Stimulated activated CD8-positive, alpha-beta memory T cell treated with anti-CD3 and anti-CD28 coated beads, Interleukin-7, amount 100 ng/mL, for 4 hours (primary cell): ENCODE measurements around the gene CYP4F3.
"Not testable (repeated sequence)": the region's sequence is repeated elsewhere in the genome, so short reads cannot be mapped to it uniquely, and the experiment has no call there.

Source experiments
- DNase-seq, 2 donors: peaks; one replicate each; pipeline ENCODE4 v3.0.0-alpha.2; 2020; ENCODE audit warnings: low read depth in 2 of 2

The CYP4F3 gene

GRCh38 chr19:15629003-15629880 lies 11.5 kb upstream of the CYP4F3 start:
- DNase-seq, result peak; percentile 72 to 75

- peak in 1 of 2 donors; percentile 9 for DNase-seq
Observed at GRCh38 chr19:15631817-15632216, 8.9 kb upstream of the CYP4F3 start.

GRCh38 chr19:15633082-15633835 lies 7.4 kb upstream of the CYP4F3 start:
- no peak for DNase-seq

- no peak for DNase-seq
Observed at GRCh38 chr19:15634105-15634504, 6.6 kb upstream of the CYP4F3 start.

GRCh38 chr19:15635016-15635805 lies 5.5 kb upstream of the CYP4F3 start:
- no peak for DNase-seq

GRCh38 chr19:15636026-15636425 lies 4.7 kb upstream of the CYP4F3 start:
- no peak for DNase-seq

GRCh38 chr19:15639596-15639995 lies 1.1 kb upstream of the CYP4F3 start:
- no peak for DNase-seq

- no peak for DNase-seq
Observed at GRCh38 chr19:15640904-15641597, 354 bp downstream of the CYP4F3 start.

- DNase-seq, result no peak
Observed at GRCh38 chr19:15641901-15642491, 1.3 kb downstream of the CYP4F3 start.

- no peak for DNase-seq
Observed at GRCh38 chr19:15642807-15643206, 2.1 kb downstream of the CYP4F3 start.

GRCh38 chr19:15643387-15643786 lies 2.7 kb downstream of the CYP4F3 start:
- no peak for DNase-seq

GRCh38 chr19:15644066-15644741 lies 3.5 kb downstream of the CYP4F3 start:
- no peak for DNase-seq

GRCh38 chr19:15644816-15645215 lies 4.1 kb downstream of the CYP4F3 start:
- no peak for DNase-seq

- DNase-seq, result no peak
Observed at GRCh38 chr19:15649526-15649925, 8.8 kb downstream of the CYP4F3 start.

- DNase-seq, result not testable (repeated sequence)
Observed at GRCh38 chr19:15650123-15650522, 9.4 kb downstream of the CYP4F3 start.

- no peak for DNase-seq
Observed at GRCh38 chr19:15651791-15652190, 11.1 kb downstream of the CYP4F3 start.

GRCh38 chr19:15652559-15653278 lies 12.0 kb downstream of the CYP4F3 start:
- no peak for DNase-seq

GRCh38 chr19:15656467-15656866 lies 15.8 kb downstream of the CYP4F3 start:
- DNase-seq, result no peak

GRCh38 chr19:15663247-15663646 lies 22.6 kb downstream of the CYP4F3 start:
- no peak for DNase-seq

- DNase-seq, result no peak
Observed at GRCh38 chr19:15666186-15666585, 25.5 kb downstream of the CYP4F3 start.
